HS-27A (cell line): ENCODE data around the gene DTNBP1.

ENCODE experiments used
- DNase-seq: peaks from one replicate; pipeline ENCODE4 v3.0.0-alpha.2; 2012; ENCODE audit warnings: low read depth, missing footprints

The DTNBP1 gene

GRCh38 chr6:15626160-15626559 lies 36.7 kb downstream of the DTNBP1 start:
- DNase-seq = no peak

DNA sequence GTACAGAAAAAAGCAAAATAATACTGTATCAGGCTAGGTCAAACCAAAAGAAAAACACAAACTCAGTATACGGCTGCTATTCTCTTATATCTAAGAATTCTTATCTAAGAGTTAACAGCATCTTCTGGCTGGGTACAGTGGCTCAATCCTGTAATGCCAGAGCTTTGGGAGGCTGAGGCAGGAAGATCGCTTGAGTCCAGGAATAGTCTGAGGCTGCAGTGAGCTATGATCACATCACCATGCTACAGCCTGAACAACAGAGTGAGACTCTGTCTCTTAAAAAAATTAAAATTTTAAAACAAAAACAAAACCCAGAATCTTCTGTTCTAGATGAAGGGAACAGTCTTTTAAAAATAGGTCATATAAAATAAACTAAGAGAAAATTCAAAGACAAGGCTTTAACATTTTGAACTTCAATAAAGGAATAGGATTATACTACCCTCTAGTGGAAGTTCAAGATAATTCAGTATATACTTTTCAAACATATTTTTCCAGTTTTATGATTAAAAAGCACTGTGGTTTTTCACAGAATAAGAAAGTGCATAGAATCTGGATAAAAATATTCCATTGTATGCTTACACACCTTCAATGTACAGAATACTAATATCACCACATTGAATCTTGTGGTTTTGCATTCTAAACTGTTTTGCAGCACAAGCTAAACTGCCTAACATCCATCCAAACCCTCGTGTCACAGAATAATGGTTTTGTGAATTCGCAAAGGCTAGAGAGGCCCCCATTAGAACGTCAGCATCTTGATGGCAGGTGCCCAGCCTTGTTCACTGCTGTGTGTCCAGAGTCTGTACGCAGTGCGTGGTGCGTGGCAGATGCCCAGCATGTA lies 39.3 kb downstream of the DTNBP1 start:
- DNase-seq = no peak

GRCh38 chr6:15622045-15622740 lies 40.6 kb downstream of the DTNBP1 start:
- DNase-seq = no peak

DNA sequence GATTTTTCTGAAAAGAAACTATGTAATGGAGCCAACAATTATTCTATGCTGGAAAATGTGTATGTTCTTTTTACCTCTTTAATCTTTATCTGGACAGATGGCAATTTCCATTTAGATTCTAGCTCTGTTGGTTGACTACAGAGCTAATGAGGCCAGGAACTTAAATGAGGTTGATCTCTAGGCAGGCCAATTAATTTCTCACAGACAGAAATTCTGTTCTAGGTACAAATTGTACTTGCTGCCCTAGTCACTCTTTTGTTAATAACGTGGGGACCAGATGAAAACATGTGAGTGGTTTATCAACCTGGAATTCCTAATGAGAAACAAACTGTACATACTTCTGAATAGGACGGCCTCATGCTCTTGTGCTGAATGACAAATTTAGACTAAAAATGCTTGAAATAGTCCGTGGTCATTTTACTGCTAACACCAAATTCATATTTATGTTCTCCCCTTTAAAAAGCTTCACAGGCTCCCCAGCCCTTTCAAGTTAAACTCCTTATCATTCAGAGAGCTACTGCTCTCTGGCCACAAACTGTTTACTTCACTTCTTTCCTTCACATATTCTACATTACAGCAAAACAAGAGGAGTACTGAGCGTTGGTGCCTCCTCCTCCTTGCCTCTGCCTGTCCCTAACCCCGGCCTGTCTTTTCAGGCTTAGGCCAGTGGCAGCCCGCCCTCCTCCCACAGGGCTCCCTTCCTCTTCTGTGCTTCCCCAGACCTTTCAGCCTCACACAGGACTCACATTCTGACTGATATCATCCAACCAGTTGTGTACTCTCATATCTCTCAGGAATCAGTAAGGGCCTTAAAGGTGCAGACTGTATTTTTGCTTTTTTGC lies 41.4 kb downstream of the DTNBP1 start:
- DNase-seq = no peak

DNA sequence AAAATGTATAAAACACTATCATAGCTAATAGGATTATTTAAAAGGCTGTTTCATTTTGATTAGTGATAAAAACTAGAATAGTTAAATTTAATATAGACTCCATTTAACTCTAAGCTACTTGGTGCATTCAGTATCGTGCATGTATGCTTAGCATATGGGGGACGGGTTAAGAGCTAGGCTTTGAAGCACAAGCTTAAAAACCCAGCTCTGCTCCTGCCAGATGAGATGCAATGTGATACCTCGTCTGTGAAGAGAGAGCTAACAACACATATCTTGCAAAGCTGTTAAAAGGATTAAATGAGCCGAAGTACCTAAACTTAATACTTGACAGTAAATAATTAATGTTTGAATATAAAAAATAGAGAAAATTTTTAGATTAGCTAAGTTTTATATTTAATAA lies 42.2 kb downstream of the DTNBP1 start:
- DNase-seq = no peak

GRCh38 chr6:15619330-15619729 lies 43.5 kb downstream of the DTNBP1 start:
- no peak for DNase-seq

GRCh38 chr6:15618685-15619084 lies 44.1 kb downstream of the DTNBP1 start:
- no peak for DNase-seq

DNA sequence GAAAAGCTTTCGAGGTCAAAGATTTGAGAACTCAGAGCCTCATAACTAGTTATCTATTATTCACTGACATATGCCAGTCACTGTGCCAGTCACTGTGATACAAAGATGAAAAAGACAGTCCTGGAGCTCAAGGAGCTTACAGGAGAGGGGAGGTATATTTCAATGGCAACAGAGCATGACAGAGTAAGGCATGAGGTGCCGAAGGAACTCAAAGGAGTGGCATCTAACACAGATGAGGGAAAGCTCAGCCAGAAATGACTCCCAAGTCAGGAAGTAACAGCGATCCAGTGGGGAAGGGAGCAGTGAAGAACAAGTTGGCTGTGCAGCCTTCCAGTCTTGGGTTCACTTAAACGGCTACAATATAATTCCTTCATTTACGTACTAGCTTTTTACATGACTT lies 46.6 kb downstream of the DTNBP1 start:
- DNase-seq = no peak

DNA sequence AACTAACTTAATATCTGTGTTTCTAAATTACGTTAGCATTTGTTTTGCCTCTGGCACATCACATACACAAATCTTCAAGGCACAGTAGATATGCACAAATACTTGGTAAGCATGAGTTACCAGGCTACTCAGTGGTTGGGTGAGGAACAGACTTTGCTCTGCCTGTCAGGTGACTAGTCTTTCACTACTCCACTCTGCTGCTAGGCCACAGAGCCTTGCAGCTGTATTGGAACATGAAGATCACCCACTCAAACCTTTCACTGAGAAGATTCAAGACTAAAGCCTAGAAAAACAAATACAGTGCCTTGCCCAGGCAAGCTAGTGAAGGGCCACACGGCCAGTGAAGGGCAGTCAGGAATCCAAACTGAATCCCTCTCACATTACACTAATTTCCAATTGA lies 47.0 kb downstream of the DTNBP1 start:
- no peak for DNase-seq

- DNase-seq = no peak
Observed at GRCh38 chr6:15614277-15614676, 48.6 kb downstream of the DTNBP1 start.

DNA sequence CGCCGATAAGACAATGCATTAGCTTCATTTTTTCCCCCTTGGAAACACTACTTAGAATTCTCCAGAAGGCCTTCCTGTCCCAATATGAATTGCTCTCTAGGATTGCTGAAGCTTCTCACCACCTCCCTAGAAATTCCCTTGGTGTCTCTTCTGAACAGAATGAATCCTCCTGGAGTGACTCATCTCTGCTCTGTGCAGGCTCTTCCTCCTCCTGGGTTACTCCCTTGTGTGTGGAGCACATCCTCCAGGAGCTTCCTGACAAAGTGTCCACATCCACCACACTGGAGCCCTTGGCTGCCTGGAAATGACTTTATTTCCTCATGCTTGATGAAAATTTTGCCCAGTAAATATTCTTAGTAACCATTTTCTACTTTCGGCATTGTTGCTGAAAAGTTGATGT lies 54.4 kb downstream of the DTNBP1 start:
- no peak for DNase-seq

DNA sequence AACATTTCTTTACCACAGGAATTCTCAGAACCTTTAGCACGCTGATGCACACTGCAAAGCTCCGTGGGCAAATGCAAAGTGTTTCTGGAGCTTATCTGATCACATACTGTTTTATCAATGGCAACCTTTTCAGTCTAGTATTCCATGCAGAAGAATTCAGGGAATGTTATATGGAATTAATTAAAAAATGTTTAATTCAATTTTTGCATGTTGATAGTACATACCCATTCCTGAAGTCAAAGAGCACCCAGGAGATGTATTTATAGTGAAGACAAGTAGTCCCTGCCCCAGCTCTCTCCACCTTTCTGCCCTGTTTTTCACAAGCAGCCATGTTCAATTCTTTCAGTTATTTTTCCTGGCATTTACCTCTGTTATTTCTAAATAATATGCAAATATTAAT lies 55.2 kb downstream of the DTNBP1 start:
- no peak for DNase-seq

- DNase-seq = no peak
Observed at GRCh38 chr6:15606347-15606746, 56.5 kb downstream of the DTNBP1 start.

- DNase-seq = no peak
Observed at GRCh38 chr6:15604843-15605242, 58.0 kb downstream of the DTNBP1 start.

GRCh38 chr6:15602154-15602553 lies 60.7 kb downstream of the DTNBP1 start:
- no peak for DNase-seq

GRCh38 chr6:15598273-15598798 lies 64.5 kb downstream of the DTNBP1 start:
- no peak for DNase-seq

GRCh38 chr6:15596186-15596896 lies 66.5 kb downstream of the DTNBP1 start:
- DNase-seq = no peak

DNA sequence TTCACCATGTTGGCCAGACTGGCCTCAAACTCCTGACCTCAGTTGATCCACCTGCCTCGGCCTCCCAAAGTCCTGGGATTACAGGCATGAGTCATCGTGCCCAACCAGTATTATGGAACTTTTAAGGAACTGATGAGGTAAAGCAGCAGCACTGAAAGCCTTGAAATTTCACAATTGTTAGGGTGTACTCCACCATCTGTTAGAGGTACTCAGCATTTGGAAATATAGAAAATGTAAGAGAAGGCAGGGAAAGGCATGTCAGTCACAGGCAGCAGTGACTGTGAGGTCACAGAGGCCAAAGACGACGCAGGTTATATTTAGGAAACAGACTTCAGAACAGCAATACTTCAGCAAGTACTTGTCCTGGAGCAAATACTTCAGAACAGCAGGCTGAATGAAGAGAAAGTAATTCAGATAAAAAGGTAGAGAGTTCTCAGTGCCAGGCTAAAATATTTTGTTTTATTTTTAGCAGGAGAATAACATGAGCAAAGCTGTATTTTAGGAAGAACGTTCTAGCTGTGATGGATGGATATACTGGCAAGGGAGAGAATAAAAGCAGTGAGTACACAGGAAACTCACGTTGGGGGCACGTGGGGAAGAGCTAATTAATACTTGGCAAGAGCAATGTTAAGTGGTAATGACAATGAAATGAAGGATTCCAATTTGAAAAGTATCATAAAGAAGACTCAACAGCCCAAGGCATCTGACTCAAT lies 67.2 kb downstream of the DTNBP1 start:
- DNase-seq = no peak

GRCh38 chr6:15594512-15595259 lies 68.1 kb downstream of the DTNBP1 start:
- DNase-seq = no peak

DNA sequence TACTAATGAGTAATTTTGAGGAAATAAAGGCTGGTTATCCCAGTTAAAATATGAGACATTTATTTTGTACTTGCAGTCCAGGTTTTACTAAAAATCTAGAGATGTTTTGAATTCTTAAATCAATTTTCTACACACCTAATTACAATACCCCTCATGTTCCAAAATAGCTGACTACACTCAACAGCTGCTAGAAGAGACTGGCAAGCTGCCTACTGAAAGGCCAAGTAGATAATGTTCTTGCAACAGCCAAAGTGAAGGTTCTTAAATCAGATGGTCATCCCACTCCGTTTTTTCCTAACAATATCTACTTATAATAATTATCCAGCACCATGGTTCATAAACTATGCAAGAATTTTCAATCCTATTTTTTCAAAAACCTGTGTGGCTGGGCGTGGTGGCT lies 69.0 kb downstream of the DTNBP1 start:
- DNase-seq = no peak
